ENCODE measurements around the gene MCMBP. TPM values are rescaled to one million over a fixed set of nuclear protein-coding genes. Genes with fewer than 3 reads are reported as not detected.
"Not testable (repeated sequence)": the region's sequence is repeated elsewhere in the genome, so short reads cannot be mapped to it uniquely, and the experiment has no call there.

MCMBP gene, protein sequence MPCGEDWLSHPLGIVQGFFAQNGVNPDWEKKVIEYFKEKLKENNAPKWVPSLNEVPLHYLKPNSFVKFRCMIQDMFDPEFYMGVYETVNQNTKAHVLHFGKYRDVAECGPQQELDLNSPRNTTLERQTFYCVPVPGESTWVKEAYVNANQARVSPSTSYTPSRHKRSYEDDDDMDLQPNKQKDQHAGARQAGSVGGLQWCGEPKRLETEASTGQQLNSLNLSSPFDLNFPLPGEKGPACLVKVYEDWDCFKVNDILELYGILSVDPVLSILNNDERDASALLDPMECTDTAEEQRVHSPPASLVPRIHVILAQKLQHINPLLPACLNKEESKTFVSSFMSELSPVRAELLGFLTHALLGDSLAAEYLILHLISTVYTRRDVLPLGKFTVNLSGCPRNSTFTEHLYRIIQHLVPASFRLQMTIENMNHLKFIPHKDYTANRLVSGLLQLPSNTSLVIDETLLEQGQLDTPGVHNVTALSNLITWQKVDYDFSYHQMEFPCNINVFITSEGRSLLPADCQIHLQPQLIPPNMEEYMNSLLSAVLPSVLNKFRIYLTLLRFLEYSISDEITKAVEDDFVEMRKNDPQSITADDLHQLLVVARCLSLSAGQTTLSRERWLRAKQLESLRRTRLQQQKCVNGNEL
- 10 to 100 TPM; 32.9 to 34.4 TPM for total RNA-seq
- 82.1 to 155 reads per million in 2 donors for total RNA-seq

DNA sequence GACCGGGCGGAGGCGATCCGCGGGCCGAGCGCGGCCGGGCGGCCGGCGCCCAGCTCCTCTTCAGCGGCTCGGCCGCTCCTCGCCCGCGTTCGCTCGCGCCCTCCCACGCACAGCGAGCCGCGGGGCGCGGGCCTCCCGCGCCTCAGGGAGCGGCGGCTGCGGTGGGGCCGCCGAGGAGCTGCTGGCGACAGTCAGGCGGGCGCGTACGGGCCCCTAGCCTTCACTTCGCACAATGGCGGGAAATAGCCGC, at the start of gene MCMBP:
Gene MCMBP, minus strand, starts transcription at position 234 of the 250 bp plus-strand sequence. CDS start 259 bp downstream, outside the sequence.
- H3K27ac Mint-ChIP-seq, result peak within 1 kb of the TSS; percentile 93
- H3K4me3 Mint-ChIP-seq, result peak within 1 kb of the TSS; percentile 91
- H3K27me3 Mint-ChIP-seq, result no peaks in the 10 kb centered on the region
- H3K9me3 ChIP-seq (ENCODE audit: control insufficient read depth, low read length, poor library complexity, severe bottlenecking), result no peaks in the 10 kb centered on the region
- no peak for DNase-seq
- peaks cover 30% of the 10 kb centered on the region for H3K4me1 Mint-ChIP-seq
- no peaks in the 10 kb centered on the region for H3K36me3 Mint-ChIP-seq (ENCODE audit: low read depth)
- ATAC-seq, result no peak

DNA sequence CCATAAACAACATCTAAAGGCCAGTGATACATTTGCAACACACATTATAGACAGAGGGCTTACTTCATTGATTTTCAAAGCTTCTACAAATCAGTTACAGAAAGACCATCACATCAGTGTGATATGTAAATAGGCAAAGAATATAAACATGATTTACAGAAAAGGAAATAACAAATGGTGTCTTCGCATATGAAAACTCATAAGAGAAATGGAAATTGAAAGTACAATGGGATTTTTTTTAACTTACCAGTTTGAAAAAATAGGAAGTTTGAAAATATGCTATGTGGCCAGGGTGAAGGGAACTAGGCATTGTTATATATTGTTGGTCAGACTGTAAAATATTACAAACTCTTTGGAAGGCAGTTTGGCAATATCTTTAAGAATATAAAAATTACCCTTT, 47.2 kb upstream of the MCMBP start:
- Mint-ChIP-seq H3K27ac (no peak overlapping the region), H3K4me1 (peaks cover 3% of the 10 kb centered on the region), H3K27me3 (no peaks in the 10 kb centered on the region), H3K36me3 (ENCODE audit: low read depth) (peaks cover 10% of the 10 kb centered on the region), H3K4me3 (no peak overlapping the region)
- DNase-seq (no peak), ATAC-seq (no peak)
- no peaks in the 10 kb centered on the region for H3K9me3 ChIP-seq (ENCODE audit: control insufficient read depth, low read length, poor library complexity, severe bottlenecking)

DNA sequence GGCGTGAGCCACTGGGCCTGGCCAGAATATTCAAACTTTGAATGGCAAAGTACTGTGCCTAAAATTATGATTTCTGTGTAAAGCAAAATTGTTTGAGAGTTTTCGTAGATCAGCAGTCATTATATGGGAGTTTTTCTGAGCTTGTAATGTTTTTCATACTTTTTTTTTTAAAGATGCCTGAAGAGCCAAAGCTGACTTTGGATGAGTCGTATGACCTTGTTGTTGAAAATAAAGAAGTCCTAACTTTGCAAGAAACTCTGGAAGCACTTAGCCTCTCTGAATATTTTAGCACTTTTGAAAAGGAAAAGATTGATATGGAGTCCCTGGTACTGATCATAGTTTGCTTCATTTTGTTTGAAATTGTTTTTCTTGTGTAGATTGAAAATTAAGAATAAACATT, 46.6 kb upstream of the MCMBP start:
- H3K36me3 Mint-ChIP-seq (ENCODE audit: low read depth), result peaks cover 10% of the 10 kb centered on the region
- H3K27ac Mint-ChIP-seq, result no peak overlapping the region
- no peak for ATAC-seq
- no peaks in the 10 kb centered on the region for H3K9me3 ChIP-seq (ENCODE audit: control insufficient read depth, low read length, poor library complexity, severe bottlenecking)
- H3K4me1 Mint-ChIP-seq, result peaks cover 6% of the 10 kb centered on the region
- H3K4me3 Mint-ChIP-seq, result no peak overlapping the region
- H3K27me3 Mint-ChIP-seq, result no peaks in the 10 kb centered on the region
- DNase-seq, result no peak

DNA sequence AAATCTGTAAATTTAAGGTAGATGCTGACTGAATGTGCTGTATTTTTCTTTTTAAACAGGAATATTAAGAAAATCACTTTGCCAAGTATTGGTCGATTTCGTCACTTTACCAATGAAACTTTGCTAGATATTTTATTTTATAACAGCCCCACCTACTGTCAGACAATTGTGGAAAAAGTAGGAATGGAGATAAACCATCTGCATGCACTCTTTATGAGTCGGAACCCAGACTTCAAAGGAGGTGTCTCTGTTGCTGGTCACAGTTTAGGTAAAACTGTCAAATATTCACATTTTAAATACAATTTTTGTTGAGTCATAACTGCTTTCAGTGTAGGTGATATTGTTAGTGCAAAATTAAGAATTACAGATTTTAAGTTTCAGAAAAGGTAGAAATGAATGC, 45.1 kb upstream of the MCMBP start:
- Mint-ChIP-seq H3K4me3 (no peak overlapping the region), H3K4me1 (peaks cover 6% of the 10 kb centered on the region), H3K27me3 (no peaks in the 10 kb centered on the region)

DNA sequence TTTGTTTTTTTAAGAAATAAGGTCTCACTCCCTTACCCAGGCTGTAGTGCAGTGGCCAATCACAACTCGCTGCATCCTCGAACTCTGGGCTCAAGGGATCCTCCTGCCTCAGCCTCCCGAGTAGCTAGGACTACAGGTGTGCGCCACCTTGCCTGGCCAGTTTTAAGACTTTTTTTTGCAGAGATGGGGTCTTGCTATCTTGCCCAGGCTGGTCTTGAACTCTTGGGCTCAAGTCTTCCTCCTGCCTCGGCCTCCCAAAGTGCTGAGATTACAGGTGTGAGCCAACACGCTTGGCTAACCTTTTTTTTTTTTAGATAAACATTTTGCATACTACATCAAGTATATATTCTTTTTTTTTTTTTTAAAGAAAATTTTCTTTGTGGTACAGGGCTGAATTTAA, 38.0 kb upstream of the MCMBP start:
- no peaks in the 10 kb centered on the region for H3K9me3 ChIP-seq (ENCODE audit: control insufficient read depth, low read length, poor library complexity, severe bottlenecking)
- H3K36me3 Mint-ChIP-seq (ENCODE audit: low read depth), result no peaks in the 10 kb centered on the region
- peaks cover 4% of the 10 kb centered on the region for H3K4me1 Mint-ChIP-seq
- no peak overlapping the region for H3K4me3 Mint-ChIP-seq
- H3K27me3 Mint-ChIP-seq, result no peaks in the 10 kb centered on the region
- peak overlapping the region; percentile 37 for H3K27ac Mint-ChIP-seq
- no peak for ATAC-seq
- DNase-seq, result no peak

More for the DNA sequence above, 45.1 kb upstream of the MCMBP start:
- DNase-seq (no peak), ATAC-seq (no peak)
- H3K9me3 ChIP-seq (ENCODE audit: control insufficient read depth, low read length, poor library complexity, severe bottlenecking), result no peaks in the 10 kb centered on the region
- peaks cover 10% of the 10 kb centered on the region for H3K36me3 Mint-ChIP-seq (ENCODE audit: low read depth)
- no peak overlapping the region for H3K27ac Mint-ChIP-seq

DNA sequence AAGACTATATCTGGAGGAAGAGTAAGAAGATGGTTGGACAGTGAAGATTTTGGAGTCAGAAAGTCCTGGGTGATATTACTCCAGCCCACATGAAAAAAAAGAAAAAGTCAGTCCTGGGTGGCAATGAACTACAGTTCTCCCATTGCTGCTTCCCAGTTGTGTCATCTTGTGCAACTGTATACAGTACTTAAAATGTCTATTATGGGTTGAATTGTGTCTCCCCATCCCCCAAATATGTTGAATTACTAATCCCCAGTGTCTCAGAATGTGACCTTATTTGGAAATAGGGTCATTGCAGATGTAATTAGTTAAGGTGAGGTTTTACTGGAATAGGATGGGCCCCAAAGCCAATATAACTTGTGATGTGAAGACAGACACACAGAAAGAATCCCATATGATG, 35.5 kb upstream of the MCMBP start:
- Mint-ChIP-seq H3K4me3 (no peak overlapping the region), H3K27me3 (no peaks in the 10 kb centered on the region), H3K4me1 (no peaks in the 10 kb centered on the region), H3K36me3 (ENCODE audit: low read depth) (no peaks in the 10 kb centered on the region), H3K27ac (no peak overlapping the region)
- ATAC-seq (no peak), DNase-seq (no peak)
- no peaks in the 10 kb centered on the region for H3K9me3 ChIP-seq (ENCODE audit: control insufficient read depth, low read length, poor library complexity, severe bottlenecking)

DNA sequence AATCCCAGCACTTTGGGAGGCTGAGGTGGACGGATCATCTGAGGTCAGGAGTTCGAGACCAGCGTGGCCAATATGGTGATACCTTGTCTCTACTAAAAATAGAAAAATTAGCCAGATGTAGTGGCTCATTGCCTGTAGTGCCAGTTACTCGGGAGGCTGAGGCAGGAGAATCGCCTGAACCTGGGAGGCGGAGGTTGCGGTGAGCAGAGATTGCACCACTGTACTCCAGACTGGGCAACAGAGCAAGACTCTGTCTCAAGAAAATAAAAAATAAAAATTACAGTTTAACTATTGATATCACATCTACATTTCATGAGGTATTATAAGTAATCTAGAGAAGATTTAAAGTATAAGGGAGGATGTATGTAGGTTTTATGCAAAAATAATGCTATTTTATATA, 35.1 kb upstream of the MCMBP start:
- not testable (repeated sequence) for DNase-seq; H3K27ac Mint-ChIP-seq; H3K9me3 ChIP-seq (ENCODE audit: control insufficient read depth, low read length, poor library complexity, severe bottlenecking); H3K36me3 Mint-ChIP-seq (ENCODE audit: low read depth); H3K27me3 Mint-ChIP-seq; H3K4me3 Mint-ChIP-seq; H3K4me1 Mint-ChIP-seq; ATAC-seq

DNA sequence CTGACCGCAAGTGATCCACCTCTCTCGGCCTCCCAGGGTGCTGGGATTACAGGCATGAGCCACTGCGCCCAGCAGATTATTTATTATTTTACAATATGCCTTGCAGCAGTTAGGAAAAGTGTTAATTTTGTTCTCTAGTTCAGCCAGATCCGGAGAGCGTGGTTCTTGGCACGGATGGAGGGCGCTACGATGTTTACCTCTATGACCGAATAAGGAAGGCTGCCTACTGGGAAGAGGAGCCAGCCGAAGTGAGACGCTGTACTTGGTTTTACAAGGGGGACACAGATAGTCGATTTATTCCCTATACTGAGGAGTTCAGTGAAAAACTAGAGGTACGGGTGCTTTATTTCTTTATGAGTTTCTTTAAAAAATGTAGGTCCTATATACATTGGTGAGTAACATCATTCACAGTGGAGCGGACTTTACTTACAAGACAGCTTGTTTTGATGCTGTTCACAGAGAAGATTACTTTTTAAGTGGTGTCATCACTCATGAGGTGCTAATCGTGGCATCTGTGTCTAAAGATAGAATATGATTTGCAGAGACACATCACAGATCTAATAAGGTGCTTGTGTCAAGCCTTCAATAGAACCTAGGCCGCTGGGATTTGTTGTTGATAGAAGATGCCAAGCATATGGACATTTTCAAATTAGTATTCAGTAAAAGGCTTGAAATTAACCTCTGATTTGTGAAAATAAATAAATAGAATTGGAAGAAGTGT, 31.5 kb upstream of the MCMBP start:
- peaks cover 3% of the 10 kb centered on the region for H3K4me1 Mint-ChIP-seq
- no peaks in the 10 kb centered on the region for H3K27me3 Mint-ChIP-seq
- H3K36me3 Mint-ChIP-seq (ENCODE audit: low read depth), result no peaks in the 10 kb centered on the region
- DNase-seq, result no peak
- H3K9me3 ChIP-seq (ENCODE audit: control insufficient read depth, low read length, poor library complexity, severe bottlenecking), result no peaks in the 10 kb centered on the region
- no peak overlapping the region for H3K27ac Mint-ChIP-seq
- ATAC-seq, result no peak
- H3K4me3 Mint-ChIP-seq, result no peak overlapping the region

DNA sequence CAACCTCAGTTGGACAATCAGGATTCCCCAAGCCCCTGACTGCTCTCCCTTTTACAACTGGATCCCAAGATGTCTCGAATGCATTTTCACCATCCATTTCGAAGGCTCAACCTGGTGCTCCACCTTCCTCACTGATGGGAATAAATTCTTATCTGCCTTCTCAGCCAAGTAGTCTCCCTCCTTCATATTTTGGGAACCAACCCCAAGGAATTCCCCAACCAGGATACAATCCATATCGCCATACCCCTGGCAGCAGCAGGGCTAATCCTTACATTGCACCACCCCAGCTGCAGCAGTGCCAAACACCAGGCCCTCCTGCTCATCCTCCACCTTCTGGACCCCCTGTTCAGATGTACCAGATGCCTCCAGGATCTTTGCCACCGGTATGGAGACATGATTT, 25.9 kb upstream of the MCMBP start:
- Mint-ChIP-seq H3K27me3 (no peaks in the 10 kb centered on the region), H3K4me3 (no peak overlapping the region), H3K4me1 (peaks cover 46% of the 10 kb centered on the region), H3K36me3 (ENCODE audit: low read depth) (peaks cover 5% of the 10 kb centered on the region), H3K27ac (peak overlapping the region; percentile 70)
- no peaks in the 10 kb centered on the region for H3K9me3 ChIP-seq (ENCODE audit: control insufficient read depth, low read length, poor library complexity, severe bottlenecking)
- ATAC-seq, result no peak
- DNase-seq, result no peak

DNA sequence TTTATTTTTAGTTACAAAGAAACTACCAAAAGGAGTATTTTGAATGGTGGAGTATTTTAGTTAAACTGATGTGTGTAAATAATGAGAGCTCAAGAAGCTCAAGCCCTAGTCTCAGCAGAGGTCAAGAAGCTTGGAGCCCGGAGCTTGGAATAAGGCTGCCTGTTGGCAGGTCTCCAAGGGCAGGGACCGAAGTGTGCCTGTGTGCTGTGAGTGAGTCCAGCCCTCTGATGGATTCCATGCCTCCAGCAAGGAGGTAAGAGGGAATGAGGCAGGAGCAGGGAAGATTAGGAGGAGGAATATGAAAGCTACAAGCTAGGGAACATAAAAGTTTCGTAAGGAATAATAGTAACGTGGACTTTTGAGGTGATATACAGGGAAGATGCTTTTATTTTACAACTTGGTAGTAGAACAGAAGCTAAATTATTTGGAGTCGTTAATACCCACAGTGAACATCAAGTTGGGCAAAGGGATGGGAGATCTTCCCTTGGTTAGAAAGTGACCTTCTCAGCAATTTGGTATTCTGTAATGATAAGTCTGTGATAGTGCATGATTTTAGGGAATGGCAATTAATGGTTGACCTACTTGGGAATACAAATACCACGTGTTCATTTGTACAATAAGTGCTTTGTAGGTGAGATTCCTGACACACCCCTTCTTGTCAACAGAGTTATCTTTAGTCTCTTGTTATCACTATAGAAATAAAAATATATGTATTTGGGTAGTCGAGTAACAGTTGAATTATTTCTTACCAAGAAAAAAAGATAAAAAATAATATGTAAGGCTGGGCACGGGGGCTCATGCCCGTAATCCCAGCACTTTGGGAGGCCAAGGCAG, 24.5 kb upstream of the MCMBP start:
- H3K27me3 Mint-ChIP-seq, result no peaks in the 10 kb centered on the region
- no peak for DNase-seq
- ATAC-seq, result no peak
- peak overlapping the region; percentile 22 for H3K4me3 Mint-ChIP-seq
- peaks cover 9% of the 10 kb centered on the region for H3K36me3 Mint-ChIP-seq (ENCODE audit: low read depth)
- peaks cover 51% of the 10 kb centered on the region for H3K4me1 Mint-ChIP-seq
- no peaks in the 10 kb centered on the region for H3K9me3 ChIP-seq (ENCODE audit: control insufficient read depth, low read length, poor library complexity, severe bottlenecking)
- H3K27ac Mint-ChIP-seq, result peak overlapping the region; percentile 97

DNA sequence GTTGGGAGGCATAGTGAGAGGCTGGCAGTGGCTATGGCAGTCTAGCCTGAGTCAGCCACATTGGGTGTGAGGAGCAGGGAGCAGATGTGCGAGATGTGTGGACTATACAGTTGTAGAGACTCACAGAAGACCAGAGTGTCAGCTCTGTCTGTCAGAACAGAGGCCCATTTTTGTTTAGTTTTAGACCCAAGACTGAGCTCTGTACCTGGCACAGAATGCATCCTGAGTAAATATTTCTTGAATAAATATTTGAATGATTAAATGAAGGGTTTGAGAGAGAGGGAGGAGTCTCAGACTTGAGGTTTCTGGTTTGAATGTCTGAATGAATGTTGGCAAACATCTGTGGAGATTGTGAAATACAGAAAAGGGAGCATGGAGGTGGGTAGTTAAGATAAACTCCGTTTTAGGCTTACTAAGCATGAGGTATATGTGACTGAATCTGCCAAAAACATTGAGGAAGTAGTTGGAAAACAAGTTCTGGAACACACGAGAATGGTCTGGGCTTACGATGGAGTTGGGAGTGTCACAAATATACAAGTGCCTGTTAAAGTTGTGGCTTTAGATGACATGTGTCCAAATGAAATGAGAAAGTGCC, 23.5 kb upstream of the MCMBP start:
- no peaks in the 10 kb centered on the region for H3K9me3 ChIP-seq (ENCODE audit: control insufficient read depth, low read length, poor library complexity, severe bottlenecking)
- H3K36me3 Mint-ChIP-seq (ENCODE audit: low read depth), result peaks cover 9% of the 10 kb centered on the region
- DNase-seq (no peak), ATAC-seq (no peak)
- H3K27ac Mint-ChIP-seq, result peak overlapping the region; percentile 97
- H3K27me3 Mint-ChIP-seq, result no peaks in the 10 kb centered on the region
- H3K4me3 Mint-ChIP-seq, result no peak overlapping the region
- H3K4me1 Mint-ChIP-seq, result peaks cover 54% of the 10 kb centered on the region

DNA sequence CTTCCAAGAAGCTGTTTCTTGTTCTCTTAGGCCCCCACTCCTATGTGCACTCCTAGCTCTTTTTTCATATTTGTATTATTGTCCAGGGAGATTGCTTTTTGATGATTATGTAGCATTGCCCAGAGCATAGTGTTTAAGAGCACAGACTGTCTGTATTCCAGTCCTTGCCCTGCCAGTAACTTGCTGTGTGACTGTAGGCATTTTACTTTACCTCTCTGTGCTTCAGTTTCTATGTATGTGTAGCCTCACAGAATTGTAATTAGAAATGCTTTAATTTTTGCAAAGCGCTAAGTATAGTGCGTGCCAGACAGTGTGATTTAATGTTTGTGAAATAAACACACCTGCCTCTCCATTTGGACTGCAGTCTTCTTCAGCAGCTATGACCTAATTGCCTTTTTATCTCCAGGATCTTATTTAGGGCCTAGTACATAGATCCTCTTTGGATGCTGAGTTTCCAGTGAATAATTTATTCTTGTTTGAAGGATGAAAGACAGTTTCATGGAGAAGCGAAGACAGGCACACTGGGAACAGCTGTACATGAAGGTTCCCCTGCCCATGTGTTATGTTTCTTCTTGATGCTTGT, 21.3 kb upstream of the MCMBP start:
- Mint-ChIP-seq H3K4me3 (peak overlapping the region; percentile 100), H3K27me3 (no peaks in the 10 kb centered on the region)

More for the DNA sequence above, 21.3 kb upstream of the MCMBP start:
- no peak for DNase-seq
- peaks cover 9% of the 10 kb centered on the region for H3K36me3 Mint-ChIP-seq (ENCODE audit: low read depth)
- no peaks in the 10 kb centered on the region for H3K9me3 ChIP-seq (ENCODE audit: control insufficient read depth, low read length, poor library complexity, severe bottlenecking)
- peaks cover 49% of the 10 kb centered on the region for H3K4me1 Mint-ChIP-seq
- peak overlapping the region; percentile 97 for H3K27ac Mint-ChIP-seq
- no peak for ATAC-seq
